ENCODE data around the gene CUX1.

DNA sequence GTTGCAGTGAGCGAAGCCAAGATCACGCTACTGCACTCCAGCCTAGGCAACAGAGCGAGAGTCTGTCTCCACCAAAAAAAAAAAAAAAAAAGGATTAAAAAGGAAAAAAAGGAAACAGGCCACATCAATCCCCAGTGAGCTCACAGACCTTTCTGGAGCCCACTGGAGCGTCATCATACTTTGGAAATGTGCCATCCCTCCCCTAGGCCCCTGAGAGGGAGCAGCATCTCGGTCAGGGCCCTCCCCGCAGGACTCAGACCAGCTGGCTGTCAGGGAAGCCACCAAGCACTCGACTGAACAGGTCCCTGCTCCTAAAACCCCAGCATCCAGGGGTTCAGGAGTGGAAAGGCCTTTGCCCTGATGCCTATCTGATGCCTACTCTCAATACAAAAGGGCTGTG is 371.3 kb downstream of the CUX1 start:
- TF ChIP-seq, protein P1, sequence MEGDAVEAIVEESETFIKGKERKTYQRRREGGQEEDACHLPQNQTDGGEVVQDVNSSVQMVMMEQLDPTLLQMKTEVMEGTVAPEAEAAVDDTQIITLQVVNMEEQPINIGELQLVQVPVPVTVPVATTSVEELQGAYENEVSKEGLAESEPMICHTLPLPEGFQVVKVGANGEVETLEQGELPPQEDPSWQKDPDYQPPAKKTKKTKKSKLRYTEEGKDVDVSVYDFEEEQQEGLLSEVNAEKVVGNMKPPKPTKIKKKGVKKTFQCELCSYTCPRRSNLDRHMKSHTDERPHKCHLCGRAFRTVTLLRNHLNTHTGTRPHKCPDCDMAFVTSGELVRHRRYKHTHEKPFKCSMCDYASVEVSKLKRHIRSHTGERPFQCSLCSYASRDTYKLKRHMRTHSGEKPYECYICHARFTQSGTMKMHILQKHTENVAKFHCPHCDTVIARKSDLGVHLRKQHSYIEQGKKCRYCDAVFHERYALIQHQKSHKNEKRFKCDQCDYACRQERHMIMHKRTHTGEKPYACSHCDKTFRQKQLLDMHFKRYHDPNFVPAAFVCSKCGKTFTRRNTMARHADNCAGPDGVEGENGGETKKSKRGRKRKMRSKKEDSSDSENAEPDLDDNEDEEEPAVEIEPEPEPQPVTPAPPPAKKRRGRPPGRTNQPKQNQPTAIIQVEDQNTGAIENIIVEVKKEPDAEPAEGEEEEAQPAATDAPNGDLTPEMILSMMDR (IDR thresholded peaks at IDR 0.05; ENCODE audit: insufficient read depth, low read depth, low read length) = no peak
- no peak for TF ChIP-seq EZH2 (IDR thresholded peaks at IDR 0.05; ENCODE audit: insufficient read depth, low read length)

Data from astrocyte (in vitro differentiated cells and primary cell).